ENCODE data around the gene GAL3ST1.
"Not testable (repeated sequence)": the region's sequence is repeated elsewhere in the genome, so short reads cannot be mapped to it uniquely, and the experiment has no call there.

GAL3ST1 gene, protein sequence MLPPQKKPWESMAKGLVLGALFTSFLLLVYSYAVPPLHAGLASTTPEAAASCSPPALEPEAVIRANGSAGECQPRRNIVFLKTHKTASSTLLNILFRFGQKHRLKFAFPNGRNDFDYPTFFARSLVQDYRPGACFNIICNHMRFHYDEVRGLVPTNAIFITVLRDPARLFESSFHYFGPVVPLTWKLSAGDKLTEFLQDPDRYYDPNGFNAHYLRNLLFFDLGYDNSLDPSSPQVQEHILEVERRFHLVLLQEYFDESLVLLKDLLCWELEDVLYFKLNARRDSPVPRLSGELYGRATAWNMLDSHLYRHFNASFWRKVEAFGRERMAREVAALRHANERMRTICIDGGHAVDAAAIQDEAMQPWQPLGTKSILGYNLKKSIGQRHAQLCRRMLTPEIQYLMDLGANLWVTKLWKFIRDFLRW

DNA sequence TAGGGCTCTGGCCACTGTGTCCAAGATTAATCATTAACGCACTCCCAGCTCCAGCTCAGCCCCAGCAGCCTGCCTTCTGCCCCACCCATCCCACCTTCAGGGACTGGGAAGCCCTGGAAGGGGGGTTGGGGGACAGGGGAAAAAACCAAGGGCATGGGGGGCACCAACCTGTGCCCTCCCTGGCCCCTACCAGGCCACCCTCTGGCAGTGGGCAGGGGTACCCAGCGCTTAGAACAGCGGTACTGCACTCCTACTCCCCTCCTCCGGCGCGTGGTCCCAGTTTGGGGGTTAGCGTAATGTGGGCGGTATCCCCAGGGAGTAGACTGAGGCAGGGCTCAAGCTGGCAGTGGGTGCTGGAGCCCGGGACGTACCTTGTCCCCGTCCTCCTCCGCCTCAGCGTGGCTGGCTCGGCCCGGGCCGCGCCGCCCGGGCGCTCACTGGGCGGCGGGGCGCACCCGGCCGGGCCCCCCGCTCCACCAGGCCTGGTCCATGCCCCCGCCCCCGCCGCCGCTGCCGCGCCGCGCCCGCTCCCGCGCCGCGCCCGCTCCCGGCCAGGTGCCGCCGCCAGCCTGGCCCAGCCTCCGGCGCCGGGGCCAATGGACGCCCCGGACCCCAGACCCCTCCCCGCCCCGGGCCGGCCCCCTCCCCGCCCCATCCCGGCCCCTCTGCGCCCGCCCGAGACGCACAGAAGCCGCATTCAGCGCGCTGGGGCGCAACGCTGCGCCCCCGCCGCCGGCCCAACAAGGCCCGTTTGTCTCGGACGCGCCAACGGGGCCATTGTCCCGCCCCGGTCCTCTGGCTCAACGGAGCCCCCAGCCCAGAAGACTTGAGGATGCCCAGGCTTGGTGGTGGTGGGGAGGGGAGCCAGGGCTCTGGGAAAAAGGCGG lies at the start of gene GAL3ST1:
Gene GAL3ST1, minus strand, starts transcription at position 571 of the 887 bp plus-strand sequence. CDS start 17,273 bp downstream, outside the sequence.
- DNase-seq (ENCODE audit: low read depth): no peak

DNA sequence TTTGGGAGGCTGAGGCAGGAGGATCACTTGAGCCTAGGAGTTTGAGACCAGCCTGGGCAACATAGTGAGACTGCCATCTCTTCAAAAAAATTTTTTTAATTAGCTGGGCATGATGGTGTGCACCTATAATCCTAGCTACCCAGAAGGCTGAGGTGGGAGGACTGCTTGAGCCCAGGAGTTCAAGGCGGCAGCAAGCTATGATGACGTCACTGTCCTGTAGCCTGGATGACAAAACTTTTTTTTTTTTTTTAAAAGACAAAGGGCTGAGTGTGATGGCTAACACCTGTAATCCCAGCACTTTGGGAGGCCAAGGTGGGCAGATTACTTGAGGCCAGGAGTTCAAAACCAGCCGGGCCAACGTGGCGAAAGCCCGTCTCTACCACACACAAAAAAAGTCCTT lies 45.4 kb upstream of the GAL3ST1 start:
- not testable (repeated sequence) for DNase-seq (ENCODE audit: low read depth)

DNA sequence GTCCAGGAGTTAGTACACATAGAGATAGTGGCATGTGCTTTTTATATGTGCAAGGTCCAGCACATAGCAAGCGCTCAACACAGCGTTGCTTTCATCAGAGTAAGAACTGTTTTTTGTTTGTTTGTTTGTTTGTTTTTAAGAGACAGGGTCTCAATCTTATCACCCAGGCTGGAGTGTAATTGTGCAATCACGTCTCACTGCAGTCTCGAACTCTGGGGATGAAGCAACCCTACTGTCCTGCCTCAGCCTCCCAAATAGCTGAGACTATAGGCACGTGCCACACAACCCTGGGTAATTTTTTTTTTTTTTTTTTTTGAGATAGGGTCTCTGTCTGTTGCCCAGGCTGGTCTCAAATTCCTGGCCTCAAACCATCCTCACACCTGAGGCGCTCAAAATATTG lies 43.4 kb upstream of the GAL3ST1 start:
- no peak for DNase-seq (ENCODE audit: low read depth)

DNA sequence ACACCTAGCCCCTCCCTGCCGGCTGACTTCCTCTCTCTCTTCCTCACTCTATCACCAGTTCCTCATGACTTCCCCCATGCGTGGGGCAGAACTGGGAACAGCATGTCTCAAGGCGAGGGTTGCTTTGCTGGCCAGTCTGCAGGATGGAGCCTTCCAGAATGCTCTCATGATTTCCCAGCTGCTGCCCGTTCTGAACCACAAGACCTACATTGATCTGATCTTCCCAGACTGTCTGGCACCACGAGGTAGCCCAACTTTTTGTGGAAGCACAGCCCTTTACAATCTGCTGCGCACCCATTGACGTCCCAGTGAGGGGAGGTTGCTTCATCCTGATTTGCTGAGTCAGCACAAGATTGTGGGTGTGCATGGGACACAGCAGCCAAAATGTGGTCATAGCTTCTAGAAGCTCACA lies 41.1 kb upstream of the GAL3ST1 start:
- DNase-seq (ENCODE audit: low read depth): no peak

DNA sequence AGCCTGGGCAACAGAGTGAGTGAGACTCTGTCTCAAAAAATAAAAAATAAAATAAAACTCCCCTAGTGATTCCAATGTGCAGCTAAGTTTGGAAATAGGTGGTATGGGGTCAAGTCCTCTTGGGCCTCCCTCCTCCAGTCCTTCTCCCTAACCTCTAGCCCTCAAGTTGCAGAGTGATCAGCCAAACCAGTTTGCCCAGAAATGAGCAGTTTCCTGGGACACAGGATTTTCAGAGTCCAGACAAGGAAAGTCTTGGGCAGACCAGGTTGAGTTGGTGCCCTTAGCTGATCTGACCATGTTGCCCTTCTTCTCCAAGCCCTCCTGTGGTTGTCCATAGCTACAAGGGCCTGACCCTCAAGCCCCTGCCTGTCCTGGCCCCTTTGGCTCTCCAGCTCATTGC lies 40.4 kb upstream of the GAL3ST1 start:
- DNase-seq (ENCODE audit: low read depth): no peak

DNA sequence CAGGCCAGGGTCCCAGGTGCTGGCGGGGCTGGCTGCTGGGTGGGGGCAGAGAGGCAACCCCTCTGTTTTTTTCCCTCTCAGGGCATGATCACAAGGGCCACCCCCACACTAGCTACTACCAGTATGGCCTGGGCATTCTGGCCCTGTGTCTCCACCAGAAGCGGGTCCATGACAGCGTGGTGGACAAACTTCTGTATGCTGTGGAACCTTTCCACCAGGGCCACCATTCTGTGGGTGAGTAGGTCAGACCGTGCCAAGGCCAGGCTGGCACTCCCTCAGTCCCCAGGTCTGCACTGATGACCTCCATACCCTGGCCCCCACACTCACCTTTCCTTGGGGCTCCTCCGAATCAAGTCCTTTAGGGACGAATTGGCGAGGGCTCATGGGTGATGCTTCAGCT lies 39.8 kb upstream of the GAL3ST1 start:
- DNase-seq (ENCODE audit: low read depth): no peak

DNA sequence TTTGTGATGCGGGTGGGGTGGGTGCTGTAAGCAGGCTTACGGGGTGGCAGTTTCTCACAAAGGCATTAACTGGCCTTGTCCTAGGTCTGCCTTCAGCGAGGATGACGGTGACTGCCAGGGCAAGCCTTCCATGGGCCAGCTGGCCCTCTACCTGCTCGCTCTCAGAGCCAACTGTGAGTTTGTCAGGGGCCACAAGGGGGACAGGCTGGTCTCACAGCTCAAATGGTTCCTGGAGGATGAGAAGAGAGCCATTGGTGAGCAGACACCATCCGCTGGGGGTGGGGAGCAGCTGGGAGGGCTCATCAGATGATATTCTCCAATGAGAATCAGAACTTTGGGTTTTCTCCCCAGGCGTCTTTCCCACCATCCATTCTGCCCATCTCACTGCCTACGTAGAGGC lies 38.3 kb upstream of the GAL3ST1 start:
- no peak for DNase-seq (ENCODE audit: low read depth)

DNA sequence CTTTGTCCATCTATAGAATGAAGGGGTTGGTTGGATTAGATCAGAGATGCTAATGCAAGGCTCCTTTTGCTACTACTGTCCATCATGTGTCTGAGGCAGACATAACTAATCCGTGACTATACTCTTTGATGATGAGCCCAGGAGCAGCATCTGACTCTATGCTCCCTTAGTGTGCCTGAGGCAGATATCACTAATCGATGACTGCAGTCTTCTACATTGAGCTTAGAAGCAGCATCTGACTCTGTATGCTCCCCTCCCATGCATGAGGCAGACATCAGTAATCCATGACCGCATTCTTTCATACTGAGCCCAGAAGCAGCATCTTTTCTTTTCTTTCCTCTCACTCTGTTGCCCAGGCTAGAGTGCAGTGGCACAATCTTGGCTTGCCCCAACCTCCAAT lies 36.7 kb upstream of the GAL3ST1 start:
- no peak for DNase-seq (ENCODE audit: low read depth)

DNA sequence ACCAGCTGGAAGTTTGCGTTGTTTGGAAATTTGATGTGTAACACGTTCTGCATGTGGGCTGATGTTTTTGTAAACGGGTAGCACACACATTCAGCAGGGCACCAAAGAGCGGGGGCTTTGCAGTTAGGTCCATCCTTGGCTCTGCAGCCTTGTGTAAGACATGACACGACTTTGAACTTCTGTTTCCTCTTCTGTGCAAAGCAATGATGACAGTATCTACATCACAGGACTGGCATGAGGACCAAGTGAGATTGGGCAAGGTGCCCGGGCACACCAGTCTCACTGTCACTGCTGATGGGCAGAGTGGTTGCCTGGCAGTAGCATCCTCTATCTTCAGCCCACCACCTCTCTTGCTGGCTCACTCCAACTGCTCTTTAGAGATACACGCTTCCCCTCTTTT lies 35.8 kb upstream of the GAL3ST1 start:
- DNase-seq (ENCODE audit: low read depth): no peak

DNA sequence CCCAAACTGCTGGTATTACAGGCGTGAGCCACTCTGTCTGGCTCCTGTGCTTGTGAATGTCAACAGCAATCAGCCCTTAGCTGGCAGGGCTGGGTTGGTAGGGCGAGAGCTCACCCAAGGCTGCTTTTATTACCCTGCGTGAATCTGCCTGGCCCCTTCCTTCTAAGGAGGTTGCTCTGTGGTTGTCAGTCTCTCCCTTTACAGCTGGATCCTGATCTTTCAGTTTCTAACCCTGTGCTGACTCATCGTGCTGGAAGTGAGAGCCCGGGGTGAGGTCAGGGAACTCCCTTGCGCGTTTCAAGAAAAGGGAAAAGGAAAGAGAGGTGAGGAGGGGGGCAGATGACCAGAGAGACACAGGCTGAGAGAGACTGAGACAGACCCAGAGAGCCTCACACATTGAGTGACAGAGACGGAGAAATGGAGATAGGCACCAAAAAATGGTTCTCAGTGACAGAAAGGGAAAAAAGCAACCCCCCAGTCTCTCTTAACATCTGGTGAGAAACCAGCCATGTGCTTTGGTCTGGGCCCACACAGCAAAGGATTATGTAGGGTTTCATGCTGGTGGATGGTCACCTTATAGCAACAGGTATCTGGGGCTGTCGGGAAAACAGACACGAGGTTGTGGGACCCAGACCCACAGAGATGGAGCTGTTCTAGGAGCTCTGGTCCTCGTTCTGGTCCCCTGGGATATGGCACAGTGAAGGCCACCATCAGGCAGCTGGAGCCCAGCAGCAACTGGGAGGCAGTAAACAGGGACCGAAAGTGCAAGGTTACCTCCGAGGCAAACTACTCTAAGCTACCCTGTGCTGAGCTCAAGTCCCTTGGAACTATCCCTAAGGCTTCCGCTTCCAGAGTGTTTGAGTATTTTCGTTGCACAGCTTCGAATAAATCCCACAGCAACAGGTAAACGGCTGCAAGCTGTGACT lies 35.1 kb upstream of the GAL3ST1 start:
- DNase-seq (ENCODE audit: low read depth): no peak

DNA sequence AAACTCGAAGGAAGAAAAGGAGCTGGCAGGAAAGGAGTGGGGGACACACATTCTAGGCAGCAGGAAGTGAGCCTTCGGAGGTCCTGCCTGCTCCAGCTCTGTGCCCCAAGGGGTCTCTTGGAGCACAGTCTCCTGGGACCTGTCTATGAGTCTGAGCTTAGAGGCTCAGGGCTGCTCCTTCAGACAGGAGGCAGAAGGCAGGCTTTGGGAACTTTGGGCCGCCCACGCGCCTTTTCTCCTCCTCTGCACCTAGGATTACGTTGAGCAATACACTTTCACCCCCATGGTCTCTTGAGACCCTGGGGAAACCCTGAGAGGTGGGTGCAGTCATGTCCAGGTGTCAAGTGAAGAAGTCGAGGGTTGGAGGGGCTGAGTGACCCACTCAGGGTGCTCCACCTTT lies 33.5 kb upstream of the GAL3ST1 start:
- DNase-seq (ENCODE audit: low read depth): no peak

DNA sequence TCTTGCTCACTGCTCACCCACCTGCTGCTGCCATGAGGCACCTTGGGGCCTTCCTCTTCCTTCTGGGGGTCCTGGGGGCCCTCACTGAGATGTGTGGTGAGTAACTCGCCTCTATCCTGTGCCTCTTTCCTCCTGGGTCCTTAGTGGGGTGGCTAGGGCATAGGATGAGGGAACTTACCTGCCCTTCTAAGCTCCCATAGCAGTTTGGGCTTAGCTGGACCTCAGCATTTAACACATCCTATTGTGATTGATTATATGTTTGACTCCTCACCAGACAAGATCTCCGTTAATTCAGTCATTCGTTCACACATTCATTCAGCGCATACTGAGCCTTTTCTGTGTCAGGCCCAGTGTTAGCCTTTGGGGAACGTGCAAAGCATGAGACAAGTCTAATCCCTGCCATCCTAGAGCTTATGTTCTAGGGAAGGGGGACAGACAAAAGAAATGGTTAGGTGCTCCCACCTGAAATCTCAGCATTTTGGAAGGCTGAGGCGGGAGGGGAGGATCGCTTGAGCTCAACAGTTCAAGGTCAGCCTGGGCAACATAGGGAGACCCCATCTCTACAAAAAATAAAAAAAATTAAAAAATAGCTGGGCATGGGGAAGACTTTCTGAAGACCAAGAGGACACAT lies 33.0 kb upstream of the GAL3ST1 start:
- DNase-seq (ENCODE audit: low read depth): no peak

DNA sequence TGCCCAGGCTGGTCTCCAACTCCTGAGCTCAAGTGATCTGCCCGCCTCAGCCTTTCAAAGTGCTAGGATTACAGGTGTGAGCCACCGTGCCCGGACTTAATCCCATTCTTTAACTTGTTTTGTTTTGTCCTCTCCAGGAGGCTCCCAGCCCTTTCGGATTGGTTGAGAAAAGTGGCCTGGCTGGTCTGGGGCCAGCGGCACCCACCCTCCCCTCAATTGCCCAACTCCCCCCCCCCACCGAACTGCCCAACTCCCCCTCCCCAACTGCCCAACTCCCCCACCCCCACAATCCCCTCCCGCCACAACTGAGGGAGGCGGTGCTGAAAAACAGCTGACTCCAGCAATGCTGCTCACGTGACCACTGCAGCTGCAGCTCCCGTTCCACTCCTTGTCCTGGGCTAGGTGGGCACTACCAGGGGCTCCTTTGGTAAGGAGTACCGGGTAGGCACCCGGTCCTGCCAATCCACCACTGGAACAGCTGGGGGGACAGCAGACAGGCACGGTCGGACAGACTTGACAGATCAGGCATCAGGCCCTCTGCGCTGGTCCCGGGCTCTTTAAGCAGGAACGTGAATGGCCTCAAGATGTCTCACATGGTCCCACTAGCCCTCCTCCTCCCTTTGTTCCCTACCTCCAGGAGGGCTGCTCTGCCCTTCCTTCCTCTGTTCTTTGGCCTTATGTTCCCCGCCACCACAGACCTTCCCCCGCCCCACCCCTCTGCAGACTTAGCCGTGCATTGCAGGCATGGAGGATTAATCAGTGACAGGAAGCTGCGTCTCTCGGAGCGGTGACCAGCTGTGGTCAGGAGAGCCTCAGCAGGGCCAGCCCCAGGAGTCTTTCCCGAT lies 32.2 kb upstream of the GAL3ST1 start, which contains the start of gene TCN2:
Gene TCN2, plus strand, starts transcription at position 720 of the 845 bp plus-strand sequence. CDS start 158 bp downstream, outside the sequence.
- no peak for DNase-seq (ENCODE audit: low read depth)

DNA sequence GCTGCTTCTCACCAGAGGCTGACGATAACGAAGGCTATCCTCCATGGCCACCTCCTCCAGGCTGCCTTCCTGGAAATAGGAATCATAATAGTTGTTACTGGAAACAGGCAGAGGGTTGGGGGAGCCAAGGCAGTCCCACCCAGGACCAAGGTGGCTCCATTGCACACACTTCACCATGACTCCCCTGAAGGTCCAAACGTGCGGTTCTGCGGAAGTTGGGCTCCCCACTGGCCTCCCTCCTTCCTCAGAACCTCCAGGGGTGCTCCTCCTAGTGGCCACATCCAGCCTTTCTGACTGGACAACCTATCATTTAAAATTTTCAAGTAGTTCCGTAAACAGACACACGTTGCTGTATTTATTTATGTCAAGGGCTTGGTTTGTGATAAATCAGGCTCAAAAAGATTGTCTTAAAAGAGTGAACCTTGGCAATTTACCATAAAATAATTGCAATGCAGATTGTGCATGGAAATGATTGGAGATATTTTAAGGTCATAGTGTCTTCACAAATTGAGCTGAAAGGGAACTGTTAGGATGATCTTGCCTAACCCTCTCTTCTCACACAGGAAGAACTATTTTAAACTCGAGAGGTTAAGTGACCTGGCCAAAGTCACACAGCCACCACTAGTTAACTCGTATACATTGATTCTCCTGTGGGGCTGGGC lies 31.1 kb upstream of the GAL3ST1 start:
- DNase-seq (ENCODE audit: low read depth): no peak

DNA sequence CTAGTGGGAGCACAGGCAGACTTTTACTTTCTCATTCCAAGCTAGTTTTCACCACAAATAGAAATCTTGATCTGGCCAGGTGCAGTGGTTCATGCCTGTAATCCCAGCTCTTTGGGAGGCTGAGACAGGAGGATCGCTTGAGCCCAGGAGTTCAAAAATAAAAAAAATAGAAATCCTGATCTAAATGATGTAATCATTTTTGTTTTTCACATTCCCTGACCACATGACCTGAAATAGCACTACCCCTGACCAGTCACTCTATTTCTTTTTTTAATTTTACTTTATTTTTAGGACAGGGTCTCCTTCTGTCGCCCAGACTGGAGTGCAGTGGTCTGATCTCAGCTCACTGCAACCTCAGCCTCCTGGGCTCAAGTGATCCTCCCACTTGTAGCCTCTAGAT lies 30.3 kb upstream of the GAL3ST1 start:
- DNase-seq (ENCODE audit: low read depth): no peak

DNA sequence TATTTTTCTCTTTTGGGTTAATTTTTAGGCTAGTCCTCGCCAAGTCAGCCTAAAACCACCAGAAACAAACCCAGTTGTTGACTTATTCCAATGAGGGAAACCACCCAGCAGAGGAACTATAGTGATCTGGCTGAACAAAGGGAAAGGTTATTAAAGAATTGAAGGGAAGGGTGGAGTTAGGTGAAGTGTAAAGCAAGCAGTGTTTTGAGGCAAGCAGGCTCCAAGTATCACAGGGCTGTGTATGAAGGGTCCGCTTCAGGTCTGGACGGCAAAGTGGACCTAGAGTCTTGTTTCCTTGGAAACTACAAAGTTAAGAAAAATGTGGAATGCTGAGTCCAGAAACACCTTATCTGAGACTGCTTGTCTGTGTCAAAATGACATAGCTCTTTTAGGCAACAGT lies 29.3 kb upstream of the GAL3ST1 start:
- DNase-seq (ENCODE audit: low read depth): no peak

DNA sequence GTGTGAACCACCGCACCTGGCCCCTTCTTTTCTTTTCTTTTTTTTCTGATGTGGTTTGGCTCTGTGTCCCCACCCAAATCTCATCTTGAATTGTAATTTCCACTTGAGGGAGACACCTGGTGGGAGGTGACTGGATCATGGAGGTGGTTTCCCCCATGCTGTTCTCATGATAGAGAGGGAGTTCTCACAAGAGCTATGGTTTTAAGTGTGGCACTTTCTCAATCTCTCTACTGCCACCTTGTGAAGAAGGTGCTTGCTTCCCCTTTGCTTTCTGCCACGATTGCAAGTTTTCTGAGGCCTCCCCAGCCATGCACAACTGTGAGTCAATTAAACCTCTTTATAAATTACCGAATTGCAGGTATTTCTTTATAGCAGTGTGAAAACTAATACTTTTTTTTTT lies 27.6 kb upstream of the GAL3ST1 start:
- no peak for DNase-seq (ENCODE audit: low read depth)

DNA sequence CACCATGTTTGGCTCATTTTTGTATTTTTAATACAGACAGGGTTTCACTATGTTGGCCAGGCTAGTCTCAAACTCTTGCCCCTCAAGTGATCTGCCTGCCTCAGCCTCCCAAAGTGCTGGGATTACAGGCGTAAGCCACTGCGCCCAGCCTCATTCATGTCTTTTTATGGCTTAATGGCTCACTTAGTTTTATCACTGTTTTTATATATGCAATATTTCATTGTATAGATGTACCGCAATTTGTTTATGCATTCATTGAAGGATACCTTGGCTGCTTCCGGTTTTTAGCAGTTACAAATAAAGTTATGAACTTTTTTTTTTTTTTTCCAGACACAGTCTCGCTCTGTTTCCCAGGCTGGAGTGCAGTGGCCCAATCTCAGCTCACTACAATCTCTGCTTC lies 27.0 kb upstream of the GAL3ST1 start:
- DNase-seq (ENCODE audit: low read depth): no peak

DNA sequence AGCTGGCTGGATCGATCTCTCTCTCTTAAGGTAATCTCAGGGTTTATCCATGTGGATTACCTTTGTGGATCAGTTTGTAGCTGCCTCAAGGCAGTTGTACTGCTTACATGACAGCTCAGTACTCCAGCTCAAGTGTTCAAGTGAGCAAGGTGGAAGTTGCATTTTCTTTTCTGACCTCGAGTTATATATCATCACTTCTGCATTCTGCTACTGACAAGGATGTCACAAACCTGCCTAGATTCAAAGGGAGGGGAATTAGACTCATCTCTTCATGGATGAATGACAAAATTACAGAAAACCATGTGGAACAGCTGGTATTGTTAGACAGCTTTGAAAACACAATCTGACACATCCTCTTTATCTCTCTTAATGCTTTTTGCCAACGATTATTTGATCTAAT lies 26.5 kb upstream of the GAL3ST1 start:
- no peak for DNase-seq (ENCODE audit: low read depth)

DNA sequence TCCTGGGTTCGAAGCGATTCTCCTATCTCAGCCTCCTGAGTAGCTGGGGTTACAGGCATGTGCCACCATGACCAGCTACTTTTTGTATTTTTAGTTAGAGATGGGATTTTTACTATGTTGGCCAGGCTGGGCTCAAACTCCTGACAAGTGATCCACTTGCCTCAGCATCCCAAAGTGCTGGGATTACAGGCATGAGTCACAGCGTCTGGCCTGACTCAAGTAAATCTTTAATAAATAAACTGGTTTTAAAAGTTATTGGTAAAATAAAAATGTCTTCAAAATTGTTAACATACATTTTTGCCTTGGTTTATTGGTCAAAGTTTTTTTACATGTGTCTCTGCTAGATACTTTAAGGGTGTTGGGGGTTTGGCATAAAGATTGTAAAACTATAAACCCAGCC lies 24.5 kb upstream of the GAL3ST1 start:
- DNase-seq (ENCODE audit: low read depth): no peak

Data from stimulated activated CD8-positive, alpha-beta memory T cell treated with anti-CD3 and anti-CD28 coated beads, Interleukin-4, amount 100 ng/mL, for 24 hours (primary cell).